Chondrocyte (in vitro differentiated cells): ENCODE measurements around the gene ARNT2. TPM values are rescaled to one million over a fixed set of nuclear protein-coding genes. Genes with fewer than 3 reads are reported as not detected.

Source experiments
- DNase-seq: peaks from one replicate; pipeline ENCODE4 v3.0.0; 2021; ENCODE audit warnings: mixed read lengths, low spot score
- H3K27ac Mint-ChIP-seq: one replicate; pipeline ENCODE4 v1.8.0; 2021; ENCODE audit warnings: mild to moderate bottlenecking, moderate library complexity, mixed read lengths; ENCODE audit not compliant: unreplicated experiment
- H3K27me3 Mint-ChIP-seq: 2 replicates; pipeline ENCODE4 v1.8.0; 2021; ENCODE audit warnings: low read depth, mixed read lengths
- H3K36me3 Mint-ChIP-seq: 2 replicates; pipeline ENCODE4 v1.8.0; 2021; ENCODE audit warnings: low read depth, mixed read lengths
- H3K4me1 Mint-ChIP-seq: 2 replicates; pipeline ENCODE4 v1.8.0; 2021; ENCODE audit warnings: low read depth, mild to moderate bottlenecking, mixed read lengths
- H3K4me3 Mint-ChIP-seq: one replicate; pipeline ENCODE4 v1.8.0; 2021; ENCODE audit warnings: mild to moderate bottlenecking, moderate library complexity, mixed read lengths; ENCODE audit not compliant: unreplicated experiment
- H3K9me3 Mint-ChIP-seq: 2 replicates; pipeline ENCODE4 v1.8.0; 2021; ENCODE audit warnings: low read depth, mixed read lengths
- total RNA-seq: library from RNA; stranded (reverse); gene quantifications from 3 replicates; pipeline ENCODE4 v1.2.1, GENCODE V29; 2021
- TF ChIP-seq, protein P1 (sequence below): fragments of 200-600 bp; sonication (generic); IDR thresholded peaks from 2 replicates; pipeline ENCODE4 v1.5.0; 2021; ENCODE audit warnings: antibody characterized with exemption, mild to moderate bottlenecking, moderate library complexity

Gene ARNT2
- total RNA-seq, 1 donor from 2014 or later: 20.2 TPM

DNA sequence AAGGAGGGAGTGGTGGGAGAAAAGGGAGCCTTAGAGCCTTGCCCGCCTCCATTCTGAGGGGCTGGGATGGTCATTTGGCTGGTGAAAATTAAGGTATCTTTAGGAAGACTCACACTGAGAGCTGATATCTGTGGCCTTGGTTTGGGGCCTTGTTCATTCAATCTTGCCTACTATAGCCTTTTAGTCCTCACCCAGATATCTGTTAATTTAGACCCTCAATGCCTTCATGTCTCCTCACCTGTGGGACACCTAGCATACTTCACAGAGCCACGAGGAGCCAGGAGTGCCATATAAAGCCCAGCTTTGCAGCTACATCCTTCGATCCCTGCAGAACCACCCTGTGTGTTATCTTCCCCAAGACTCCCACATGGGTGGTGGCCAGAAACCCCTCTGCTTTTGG lies 4.7 kb upstream of the ARNT2 start:
- H3K9me3 Mint-ChIP-seq: no peaks in the 10 kb centered on the region
- H3K4me3 Mint-ChIP-seq: no peak overlapping the region
- no peak for DNase-seq
- H3K27me3 Mint-ChIP-seq: no peaks in the 10 kb centered on the region
- no peaks in the 10 kb centered on the region for H3K36me3 Mint-ChIP-seq
- TF ChIP-seq, protein P1, sequence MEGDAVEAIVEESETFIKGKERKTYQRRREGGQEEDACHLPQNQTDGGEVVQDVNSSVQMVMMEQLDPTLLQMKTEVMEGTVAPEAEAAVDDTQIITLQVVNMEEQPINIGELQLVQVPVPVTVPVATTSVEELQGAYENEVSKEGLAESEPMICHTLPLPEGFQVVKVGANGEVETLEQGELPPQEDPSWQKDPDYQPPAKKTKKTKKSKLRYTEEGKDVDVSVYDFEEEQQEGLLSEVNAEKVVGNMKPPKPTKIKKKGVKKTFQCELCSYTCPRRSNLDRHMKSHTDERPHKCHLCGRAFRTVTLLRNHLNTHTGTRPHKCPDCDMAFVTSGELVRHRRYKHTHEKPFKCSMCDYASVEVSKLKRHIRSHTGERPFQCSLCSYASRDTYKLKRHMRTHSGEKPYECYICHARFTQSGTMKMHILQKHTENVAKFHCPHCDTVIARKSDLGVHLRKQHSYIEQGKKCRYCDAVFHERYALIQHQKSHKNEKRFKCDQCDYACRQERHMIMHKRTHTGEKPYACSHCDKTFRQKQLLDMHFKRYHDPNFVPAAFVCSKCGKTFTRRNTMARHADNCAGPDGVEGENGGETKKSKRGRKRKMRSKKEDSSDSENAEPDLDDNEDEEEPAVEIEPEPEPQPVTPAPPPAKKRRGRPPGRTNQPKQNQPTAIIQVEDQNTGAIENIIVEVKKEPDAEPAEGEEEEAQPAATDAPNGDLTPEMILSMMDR: no peak
- H3K27ac Mint-ChIP-seq: no peak overlapping the region
- H3K4me1 Mint-ChIP-seq: peaks cover 12% of the 10 kb centered on the region

DNA sequence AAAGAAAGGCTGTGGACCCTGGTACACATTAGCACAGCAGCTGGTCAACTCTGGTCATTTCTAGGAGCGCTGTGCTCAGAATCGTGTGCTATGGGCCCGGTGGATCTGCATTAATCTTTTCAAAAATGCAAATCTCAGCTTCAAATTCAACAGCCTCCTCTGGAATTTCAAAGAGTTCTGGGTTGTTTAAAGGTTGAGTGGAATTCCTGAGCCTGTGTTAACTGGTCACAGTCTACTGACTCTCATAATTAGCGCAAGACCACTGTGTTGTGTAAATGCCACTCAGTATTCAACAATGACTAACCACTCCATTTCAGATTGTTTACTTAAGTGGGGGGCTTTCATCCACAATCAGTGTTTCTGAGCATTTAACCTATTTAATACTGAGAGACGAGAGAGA lies 2.7 kb upstream of the ARNT2 start:
- DNase-seq: no peak
- TF ChIP-seq, protein P1: no peak
- Mint-ChIP-seq H3K4me1 (peaks cover 25% of the 10 kb centered on the region), H3K27me3 (no peaks in the 10 kb centered on the region), H3K36me3 (no peaks in the 10 kb centered on the region), H3K9me3 (no peaks in the 10 kb centered on the region), H3K4me3 (no peak overlapping the region), H3K27ac (no peak overlapping the region)

DNA sequence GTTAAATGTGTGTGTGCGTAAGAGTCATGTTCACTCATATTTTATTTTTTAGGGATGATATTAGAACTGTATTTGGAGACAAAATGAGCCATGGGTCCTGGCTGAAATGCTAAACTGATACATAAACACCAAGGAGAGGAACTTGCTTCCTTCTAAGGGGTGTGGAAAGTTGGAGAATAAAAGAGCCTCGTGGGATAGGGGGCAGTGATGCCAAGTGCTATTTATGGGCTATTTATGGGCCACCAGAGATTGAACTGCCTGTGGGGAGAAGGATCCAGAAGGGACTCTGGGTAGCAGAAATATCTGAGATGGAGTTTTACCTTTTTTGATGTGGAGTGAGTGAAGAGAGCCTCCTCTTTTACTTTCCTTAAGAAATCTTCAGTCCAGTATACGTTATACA lies 1.8 kb upstream of the ARNT2 start:
- no peak for DNase-seq
- TF ChIP-seq, protein P1: no peak
- H3K36me3 Mint-ChIP-seq: no peaks in the 10 kb centered on the region
- H3K4me3 Mint-ChIP-seq: peak overlapping the region; percentile 1
- peaks cover 25% of the 10 kb centered on the region for H3K4me1 Mint-ChIP-seq
- no peak overlapping the region for H3K27ac Mint-ChIP-seq
- H3K9me3 Mint-ChIP-seq: no peaks in the 10 kb centered on the region
- H3K27me3 Mint-ChIP-seq: no peaks in the 10 kb centered on the region

DNA sequence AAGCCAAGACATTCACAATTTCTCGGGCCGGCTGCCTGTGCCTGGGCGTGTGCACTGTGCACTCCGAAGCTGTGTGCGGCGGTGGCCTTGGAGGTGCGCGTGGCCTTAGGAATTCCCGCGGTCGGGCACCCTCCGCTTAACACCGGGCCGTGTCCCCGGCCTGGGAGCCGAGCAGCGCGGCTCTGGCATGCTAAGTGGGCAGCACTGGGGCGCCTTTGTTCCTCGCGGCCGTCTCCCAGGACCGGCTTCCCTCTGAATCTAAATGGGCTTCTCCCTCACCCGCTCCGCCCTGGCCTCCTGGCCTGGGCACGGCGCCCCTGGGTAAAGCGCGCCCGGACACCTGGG lies 498 bp upstream of the ARNT2 start:
- Mint-ChIP-seq H3K4me1 (peaks cover 25% of the 10 kb centered on the region), H3K4me3 (peak overlapping the region; percentile 55), H3K36me3 (no peaks in the 10 kb centered on the region), H3K27ac (no peak overlapping the region), H3K9me3 (no peaks in the 10 kb centered on the region), H3K27me3 (no peaks in the 10 kb centered on the region)
- no peak for DNase-seq
- TF ChIP-seq, protein P1: no peak

DNA sequence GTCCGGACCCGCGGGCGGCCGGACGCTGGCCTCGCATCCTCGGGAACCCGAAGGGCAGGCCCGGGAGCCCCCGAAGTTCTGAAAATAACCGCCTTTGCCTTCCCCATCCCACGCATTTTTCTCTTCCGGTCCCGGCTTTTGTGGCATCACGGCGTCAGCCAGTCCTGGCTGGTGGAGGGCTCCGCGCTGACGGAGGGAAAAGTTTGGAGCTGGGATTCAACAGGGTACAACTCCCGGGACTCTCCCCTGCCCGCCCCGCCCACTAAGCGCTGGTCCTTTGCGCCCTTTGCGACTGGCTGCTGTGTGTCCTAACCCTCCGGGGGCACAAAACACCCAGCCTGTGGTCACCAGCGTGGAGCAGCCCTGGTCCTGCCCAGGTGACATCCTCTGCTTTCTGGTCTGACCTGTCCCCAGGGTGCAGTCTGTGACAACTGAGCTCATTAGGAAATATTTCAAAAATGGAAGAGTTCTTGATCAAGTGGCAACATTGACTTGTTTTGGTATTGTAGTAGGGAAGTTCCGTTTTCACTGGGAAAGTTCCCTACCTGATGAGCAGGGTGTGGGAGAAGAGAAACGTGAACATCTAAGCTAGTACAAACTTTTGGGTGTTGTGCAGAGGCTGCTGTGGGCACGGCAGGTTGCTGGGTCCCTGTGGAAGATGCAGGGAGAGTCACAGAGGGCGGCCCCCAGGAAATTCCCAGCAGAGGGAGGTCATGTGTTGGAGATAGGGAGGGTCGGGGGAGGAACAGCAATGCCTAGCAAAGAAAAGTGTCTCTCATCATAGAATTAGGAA lies 775 bp downstream of the ARNT2 start:
- peaks cover 2% of the 10 kb centered on the region for H3K36me3 Mint-ChIP-seq
- H3K9me3 Mint-ChIP-seq: no peaks in the 10 kb centered on the region
- DNase-seq: no peak
- TF ChIP-seq, protein P1: no peak
- H3K4me3 Mint-ChIP-seq: peak overlapping the region; percentile 78
- H3K4me1 Mint-ChIP-seq: peaks cover 33% of the 10 kb centered on the region
- no peaks in the 10 kb centered on the region for H3K27me3 Mint-ChIP-seq
- H3K27ac Mint-ChIP-seq: peak overlapping the region; percentile 39
